CD14-positive monocyte (primary cell): ENCODE results near the gene MOGAT3. TPM values are rescaled to one million over a fixed set of nuclear protein-coding genes. Genes with fewer than 3 reads are reported as not detected.

Source experiments
- DNase-seq, 3 donors: peaks; one replicate each; pipeline ENCODE4 v3.0.0-alpha.2; 2011 to 2022
- H2AFZ ChIP-seq: 2 replicates; pipeline ENCODE4 v1.6.0; 2012; ENCODE audit warnings: mild to moderate bottlenecking, low read depth, low read length, inconsistent platforms; ENCODE audit not compliant: insufficient read depth, poor library complexity, severe bottlenecking
- H3K27ac ChIP-seq, 2 donors: 1 replicate in 1 of 2; 2 replicates in 1 of 2; pipeline ENCODE4 v1.5.1; 2012 to 2013; ENCODE audit warnings: low read length in 2 of 2, control low read depth in 1 of 2, inconsistent platforms in 1 of 2, low read depth in 1 of 2, mild to moderate bottlenecking in 1 of 2
- H3K27me3 ChIP-seq, 2 donors: one replicate each; pipeline versions ENCODE4 v1.6.0 to v1.6.1; 2011 to 2013; ENCODE audit warnings: low read length in 2 of 2; ENCODE audit not compliant: control insufficient read depth in 2 of 2, insufficient read depth in 2 of 2
- H3K36me3 ChIP-seq, 2 donors: replicated peaks in 1 of 2; 1 replicate in 1 of 2; 2 replicates in 1 of 2; pipeline versions ENCODE4 v1.5.1 to v1.6.1; 2012 to 2013; ENCODE audit warnings: low read length in 2 of 2, control low read depth in 1 of 2, inconsistent platforms in 1 of 2, mild to moderate bottlenecking in 1 of 2; ENCODE audit not compliant: insufficient read depth in 2 of 2, control insufficient read depth in 1 of 2
- H3K4me1 ChIP-seq, 2 donors: 1 replicate in 1 of 2; 2 replicates in 1 of 2; pipeline versions ENCODE4 v1.5.1 to v1.6.1; 2012 to 2013; ENCODE audit warnings: low read length in 2 of 2, control low read depth in 1 of 2, inconsistent platforms in 1 of 2, mild to moderate bottlenecking in 1 of 2, moderate library complexity in 1 of 2; ENCODE audit not compliant: insufficient read depth in 2 of 2, control insufficient read depth in 1 of 2
- H3K4me2 ChIP-seq: replicated peaks from 2 replicates; pipeline ENCODE3; 2012; ENCODE audit warnings: low read length, moderate library complexity, mild to moderate bottlenecking; ENCODE audit not compliant: poor library complexity, severe bottlenecking; ENCODE audit errors: extremely low read depth
- H3K4me3 ChIP-seq, 3 experiments: fragments of 200-600 bp in 1 of 3; sonication (generic) in 1 of 3; replicated peaks in 1 of 3; 1 replicate in 2 of 3; 2 replicates in 1 of 3; pipeline ENCODE4 v1.5.1; 2011 to 2013; ENCODE audit warnings: low read length in 3 of 3, mild to moderate bottlenecking in 3 of 3, control low read depth in 2 of 3, low read depth in 2 of 3, inconsistent platforms in 1 of 3, moderate library complexity in 1 of 3
- H3K79me2 ChIP-seq: 2 replicates; pipeline ENCODE4 v1.6.0; 2012; ENCODE audit warnings: mild to moderate bottlenecking, control low read depth, inconsistent platforms, low read length, moderate library complexity; ENCODE audit not compliant: insufficient read depth
- H3K9ac ChIP-seq: 2 replicates; pipeline ENCODE4 v1.6.0; 2017; ENCODE audit warnings: low read length, mild to moderate bottlenecking; ENCODE audit not compliant: insufficient read depth, poor library complexity, severe bottlenecking
- H3K9me3 ChIP-seq, 2 donors: replicated peaks in 1 of 2; 1 replicate in 1 of 2; 2 replicates in 1 of 2; pipeline versions ENCODE4 v1.5.1 to v1.6.1; 2012 to 2013; ENCODE audit warnings: low read length in 2 of 2, control low read depth in 1 of 2; ENCODE audit not compliant: control insufficient read depth in 1 of 2, insufficient read depth in 1 of 2
- H4K20me1 ChIP-seq: 2 replicates; pipeline ENCODE4 v1.6.0; 2012; ENCODE audit warnings: mild to moderate bottlenecking, low read length, control low read depth, moderate library complexity; ENCODE audit not compliant: insufficient read depth
- H3K27ac Mint-ChIP-seq, 7 donors: one replicate each; pipeline ENCODE4 v1.8.0; 2020; ENCODE audit warnings: mild to moderate bottlenecking in 7 of 7, mixed read lengths in 7 of 7, moderate library complexity in 6 of 7, inconsistent platforms in 2 of 7
- H3K27me3 Mint-ChIP-seq, 3 donors: one replicate each; pipeline ENCODE4 v1.8.0; 2021 to 2022; ENCODE audit warnings: low read depth in 3 of 3, mild to moderate bottlenecking in 3 of 3, mixed read lengths in 3 of 3, moderate library complexity in 3 of 3, inconsistent platforms in 1 of 3
- H3K36me3 Mint-ChIP-seq, 2 donors: one replicate each; pipeline ENCODE4 v1.8.0; 2020; ENCODE audit warnings: mixed read lengths in 2 of 2, inconsistent platforms in 1 of 2, mild to moderate bottlenecking in 1 of 2
- H3K4me1 Mint-ChIP-seq: one replicate; pipeline ENCODE4 v1.8.0; 2020; ENCODE audit warnings: mild to moderate bottlenecking, mixed read lengths
- H3K4me3 Mint-ChIP-seq, 2 donors: one replicate each; pipeline ENCODE4 v1.8.0; 2020; ENCODE audit warnings: mild to moderate bottlenecking in 2 of 2, mixed read lengths in 2 of 2, moderate library complexity in 1 of 2
- H3K9me3 Mint-ChIP-seq, 7 donors: one replicate each; pipeline ENCODE4 v1.8.0; 2020 to 2022; ENCODE audit warnings: mixed read lengths in 7 of 7, mild to moderate bottlenecking in 6 of 7, moderate library complexity in 6 of 7, inconsistent platforms in 2 of 7
- CTCF ChIP-seq: fragments of 200-600 bp; IDR thresholded peaks from one replicate; pipeline ENCODE4 v1.8.0; 2022; ENCODE audit warnings: antibody characterized with exemption, mild to moderate bottlenecking
- WGBS: methylation state at CpG from one replicate; pipeline ENCODE4 v1.1.5; 2013; ENCODE audit warnings: missing lambda C conversion rate; ENCODE audit not compliant: insufficient coverage; 5-methylcytosine and 5-hydroxymethylcytosine counted together
- intact Hi-C, 2 donors: fragments of 100-400 bp; cut with micrococcal nuclease; formaldehyde crosslinking; loops; one replicate each; pipeline versions ENCODE4 v1.15.0 to v1.15.1; 2023
- polyA plus RNA-seq, 3 donors: library from polyadenylated mRNA; depleted of rRNA in 1 of 3; unstranded in 2 of 3; stranded (reverse) in 1 of 3; fragments of 300-500 nt in 2 of 3; fragments of >200 nt in 1 of 3; fragmentation: Illumina TruSeq in 2 of 3; gene quantifications; 1 replicate in 2 of 3; 2 replicates in 1 of 3; pipeline ENCODE4 v1.2.3, GENCODE V29; 2012 to 2021

The MOGAT3 gene
- polyA plus RNA-seq, 3 donors = not detected

- peaks cover 39% of the 10 kb centered on the region for H3K4me1 Mint-ChIP-seq
- TF ChIP-seq CTCF = peak; percentile 98
- H4K20me1 ChIP-seq = peaks cover 70% of the 10 kb centered on the region
- no peaks in the 10 kb centered on the region for H3K9me3 ChIP-seq
- H2AFZ ChIP-seq = peak within 1 kb of the TSS; percentile 91
- peak within 1 kb of the TSS; percentile 67 to 96 for H3K27ac ChIP-seq
- peak within 1 kb of the TSS; percentile 68 to 97 (median 78) for H3K4me3 ChIP-seq
- H3K79me2 ChIP-seq = peaks cover 59% of the 10 kb centered on the region
- H3K4me1 ChIP-seq = peaks cover 37 to 48% of the 10 kb centered on the region in 2 donors
- H3K27ac Mint-ChIP-seq = peak within 1 kb of the TSS; percentile 90 to 98 (median 96)
- H3K4me2 ChIP-seq = peak within 1 kb of the TSS; percentile 94
- peaks cover 0 to 2% (median 0%) of the 10 kb centered on the region in 7 donors for H3K9me3 Mint-ChIP-seq
- DNase-seq = peak; percentile 87 to 93 (median 88)
- intact Hi-C loops = loop anchor here in 1 of 2 donors (2.0 to 10.0 kb wide), 3 partner anchors 28 to 660 kb away; partner anchors contain the start of genes FBXO24, LRCH4 and PLOD3
- H3K9ac ChIP-seq = peak within 1 kb of the TSS; percentile 82
- peak within 1 kb of the TSS; percentile 96 to 97 for H3K4me3 Mint-ChIP-seq
- peaks cover 31 to 46% of the 10 kb centered on the region in 2 donors for H3K36me3 Mint-ChIP-seq
- WGBS = 0% methylated on average over 38 of the region's 45 CpGs
- peaks cover 10 to 29% of the 10 kb centered on the region in 2 donors for H3K36me3 ChIP-seq
- H3K27me3 ChIP-seq = no peaks in the 10 kb centered on the region
- H3K27me3 Mint-ChIP-seq = peaks cover 0 to 2% (median 0%) of the 10 kb centered on the region in 3 donors
Measured at GRCh38 chr7:101244375-101245146, 43.7 kb upstream of the MOGAT3 start, which contains the start of gene FIS1. FIS1 (minus strand) TSS chr7:101245081; CDS start chr7:101245004, 77 bp downstream.

- H3K36me3 ChIP-seq = peaks cover 10 to 31% of the 10 kb centered on the region in 2 donors
Measured at GRCh38 chr7:101243646-101244374, 43.0 kb upstream of the MOGAT3 start.

More at GRCh38 chr7:101243646-101244374, 43.0 kb upstream of the MOGAT3 start:
- Mint-ChIP-seq H3K4me1 (peaks cover 45% of the 10 kb centered on the region), H3K9me3 (peaks cover 0 to 2% (median 0%) of the 10 kb centered on the region in 7 donors), H3K27ac (peak overlapping the region in 6 of 7 donors; percentile 46 to 98 (median 95)), H3K4me3 (peak overlapping the region; percentile 96 to 97), H3K36me3 (peaks cover 36 to 45% of the 10 kb centered on the region in 2 donors), H3K27me3 (peaks cover 0 to 5% (median 2%) of the 10 kb centered on the region in 3 donors)
- Histone ChIP-seq H3K4me3 (peak overlapping the region; percentile 68 to 97 (median 78)), H3K4me1 (peaks cover 44 to 55% of the 10 kb centered on the region in 2 donors), H3K9me3 (no peaks in the 10 kb centered on the region), H3K9ac (peak overlapping the region; percentile 82), H4K20me1 (peaks cover 71% of the 10 kb centered on the region), H3K4me2 (peak overlapping the region; percentile 94), H3K27ac (peak overlapping the region; percentile 67 to 96), H3K79me2 (peaks cover 51% of the 10 kb centered on the region), H2AFZ (peak overlapping the region; percentile 91), H3K27me3 (peaks cover 0 to 1% of the 10 kb centered on the region in 2 donors)
- WGBS = 20% methylated on average over 25 of the region's 28 CpGs
- DNase-seq = peak in 1 of 3 donors; percentile 83
- intact Hi-C loops = loop anchor here (2.0 to 10.0 kb wide), 4 partner anchors 25 to 659 kb away; partner anchors contain the start of genes FBXO24 (in 1 of the 2), LRCH4 (in 1 of the 2), PLOD3 (in 1 of the 2) and ZNHIT1 (in 1 of the 2)
- no peak for TF ChIP-seq CTCF
